ENCODE results near the gene OR2L3.
"Not testable (repeated sequence)": the region's sequence is repeated elsewhere in the genome, so short reads cannot be mapped to it uniquely, and the experiment has no call there.

OR2L3 gene

GRCh38 chr1:248046536-248046935, at the start of gene OR2L3:
Gene OR2L3 (plus strand): TSS chr1:248046836. CDS start chr1:248060682, 13,846 bp downstream.
- no peak for DNase-seq (ENCODE audit: insufficient read length, low spot score)
- no peak for FAIRE-seq

- DNase-seq (ENCODE audit: insufficient read length, low spot score), result no peak
- no peak for FAIRE-seq
These were observed 47.8 kb upstream of the OR2L3 start for GRCh38 chr1:247998811-247999210.

GRCh38 chr1:248000169-248000568, 46.5 kb upstream of the OR2L3 start:
- DNase-seq (ENCODE audit: insufficient read length, low spot score) (no peak), FAIRE-seq (no peak)

- DNase-seq (ENCODE audit: insufficient read length, low spot score), result no peak
These were observed 38.9 kb upstream of the OR2L3 start for GRCh38 chr1:248007778-248008177.

GRCh38 chr1:248009681-248010080, 37.0 kb upstream of the OR2L3 start:
- DNase-seq (ENCODE audit: insufficient read length, low spot score) (no peak), FAIRE-seq (no peak)

More at GRCh38 chr1:248007778-248008177, 38.9 kb upstream of the OR2L3 start:
- FAIRE-seq, result no peak

GRCh38 chr1:248013229-248013710, 33.4 kb upstream of the OR2L3 start, which contains the start of gene OR2L5:
Gene OR2L5 (plus strand): TSS chr1:248013660. CDS start chr1:248021948, 8,288 bp downstream.
- no peak for FAIRE-seq
- DNase-seq (ENCODE audit: insufficient read length, low spot score), result no peak

- DNase-seq (ENCODE audit: insufficient read length, low spot score) (no peak), FAIRE-seq (no peak)
These were observed 30.8 kb upstream of the OR2L3 start for GRCh38 chr1:248015803-248016202.

- FAIRE-seq, result no peak
- DNase-seq (ENCODE audit: insufficient read length, low spot score), result no peak
These were observed 16.9 kb upstream of the OR2L3 start, which contains the start of gene OR2L2 for GRCh38 chr1:248029770-248030169. Gene OR2L2 (plus strand): TSS chr1:248030070. CDS start chr1:248038268, 8,198 bp downstream.

GRCh38 chr1:248045209-248045608, 1.4 kb upstream of the OR2L3 start:
- no peak for DNase-seq (ENCODE audit: insufficient read length, low spot score)

GRCh38 chr1:248047008-248047407, 372 bp downstream of the OR2L3 start:
- DNase-seq (ENCODE audit: insufficient read length, low spot score) (no peak), FAIRE-seq (no peak)

More at GRCh38 chr1:248045209-248045608, 1.4 kb upstream of the OR2L3 start:
- no peak for FAIRE-seq

GRCh38 chr1:248054671-248055070, 8.0 kb downstream of the OR2L3 start:
- no peak for FAIRE-seq
- DNase-seq (ENCODE audit: insufficient read length, low spot score), result no peak

- FAIRE-seq (no peak), DNase-seq (ENCODE audit: insufficient read length, low spot score) (no peak)
These were observed 8.6 kb downstream of the OR2L3 start for GRCh38 chr1:248055261-248055660.

GRCh38 chr1:248065071-248065470, 18.4 kb downstream of the OR2L3 start:
- FAIRE-seq (no peak), DNase-seq (ENCODE audit: insufficient read length, low spot score) (no peak)

GRCh38 chr1:248065604-248066003, 19.0 kb downstream of the OR2L3 start:
- no peak for FAIRE-seq
- DNase-seq (ENCODE audit: insufficient read length, low spot score), result no peak

- not testable (repeated sequence) for DNase-seq (ENCODE audit: insufficient read length, low spot score); FAIRE-seq
These were observed 37.2 kb downstream of the OR2L3 start for GRCh38 chr1:248083864-248084263.

- no peak for FAIRE-seq
These were observed 48.2 kb downstream of the OR2L3 start, which contains the start of gene OR2L13 for GRCh38 chr1:248094884-248095283. Gene OR2L13 (plus strand): TSS chr1:248095184. CDS start chr1:248099376, 4,192 bp downstream.

GRCh38 chr1:248098529-248098928, 51.9 kb downstream of the OR2L3 start:
- DNase-seq (ENCODE audit: insufficient read length, low spot score) (no peak), FAIRE-seq (no peak)

More at GRCh38 chr1:248094884-248095283, 48.2 kb downstream of the OR2L3 start, which contains the start of gene OR2L13:
- no peak for DNase-seq (ENCODE audit: insufficient read length, low spot score)

- FAIRE-seq (no peak), DNase-seq (ENCODE audit: insufficient read length, low spot score) (no peak)
These were observed 56.2 kb downstream of the OR2L3 start for GRCh38 chr1:248102847-248103246.

GRCh38 chr1:248111157-248111556, 64.5 kb downstream of the OR2L3 start:
- no peak for FAIRE-seq
- DNase-seq (ENCODE audit: insufficient read length, low spot score), result no peak
